Thyroid gland (tissue), 4 donors: ENCODE data around the gene ATP5F1C. TPM values are rescaled to one million over a fixed set of nuclear protein-coding genes. Genes with fewer than 3 reads are reported as not detected.
A peak's percentile ranks its signal among the peaks of the same experiment; 100 is the strongest.

Experiments used
- DNase-seq, 2 donors: peaks; one replicate each; pipeline ENCODE4 v3.0.0-alpha.2; 2019
- H3K27ac ChIP-seq, 3 donors: fragments of 200-600 bp; sonication (generic); 1 replicate in 2 of 3; 2 replicates in 1 of 3; pipeline ENCODE4 v1.5.1; 2016 to 2019; ENCODE audit warnings: mild to moderate bottlenecking in 1 of 3, moderate library complexity in 1 of 3
- H3K27me3 ChIP-seq: fragments of 200-600 bp; sonication (generic); one replicate; pipeline ENCODE4 v1.5.1; 2019
- H3K36me3 ChIP-seq, 2 donors: fragments of 200-600 bp; sonication (generic); one replicate each; pipeline ENCODE4 v1.5.1; 2016 to 2019
- H3K4me1 ChIP-seq, 2 donors: fragments of 200-600 bp; sonication (generic); one replicate each; pipeline ENCODE4 v1.5.1; 2017 to 2019
- H3K4me3 ChIP-seq, 3 donors: fragments of 200-600 bp; sonication (generic); replicated peaks in 1 of 3; 1 replicate in 2 of 3; 2 replicates in 1 of 3; pipeline ENCODE4 v1.5.1; 2016; ENCODE audit warnings: mild to moderate bottlenecking in 1 of 3
- H3K9me3 ChIP-seq: fragments of 200-600 bp; sonication (generic); one replicate; pipeline ENCODE4 v1.5.1; 2017
- CTCF ChIP-seq, 6 experiments: fragments of 200-600 bp in 3 of 6; fragments of 450-650 bp in 3 of 6; sonication (generic) in 3 of 6; IDR thresholded peaks; one replicate each; pipeline ENCODE4 v1.5.1; 2016 to 2019; ENCODE audit warnings: antibody characterized with exemption in 6 of 6, mild to moderate bottlenecking in 2 of 6, inconsistent platforms in 1 of 6, moderate library complexity in 1 of 6
- POLR2A ChIP-seq, 2 donors: fragments of 450-650 bp; IDR thresholded peaks; one replicate each; pipeline ENCODE4 v1.6.1; 2017; ENCODE audit warnings: antibody characterized with exemption in 2 of 2, mild to moderate bottlenecking in 2 of 2, moderate library complexity in 1 of 2
- WGBS, 2 donors: methylation state at CpG; one replicate each; pipeline ENCODE4 v1.1.5; 2017; 5-methylcytosine and 5-hydroxymethylcytosine counted together
- intact Hi-C: fragments of 100-400 bp; cut with DNase I; formaldehyde crosslinking; loops from one replicate; pipeline ENCODE4 v1.15.1; 2023
- total RNA-seq, 4 donors: library from RNA; depleted of rRNA; stranded (reverse); fragments of >200 nt; gene quantifications; one replicate each; pipeline ENCODE4 v1.2.3, GENCODE V29; 2016

ATP5F1C gene
- total RNA-seq, 4 donors from 2014 or later, result 279 to 417 (median 352) TPM

- Histone ChIP-seq H3K36me3 (peaks cover 24 to 28% of the 10 kb centered on the region in 2 donors), H3K4me1 (no peaks in the 10 kb centered on the region)
- intact Hi-C loops, result no loop called here
Observed at GRCh38 chr10:7752251-7752650, 35.7 kb upstream of the ATP5F1C start.

DNA sequence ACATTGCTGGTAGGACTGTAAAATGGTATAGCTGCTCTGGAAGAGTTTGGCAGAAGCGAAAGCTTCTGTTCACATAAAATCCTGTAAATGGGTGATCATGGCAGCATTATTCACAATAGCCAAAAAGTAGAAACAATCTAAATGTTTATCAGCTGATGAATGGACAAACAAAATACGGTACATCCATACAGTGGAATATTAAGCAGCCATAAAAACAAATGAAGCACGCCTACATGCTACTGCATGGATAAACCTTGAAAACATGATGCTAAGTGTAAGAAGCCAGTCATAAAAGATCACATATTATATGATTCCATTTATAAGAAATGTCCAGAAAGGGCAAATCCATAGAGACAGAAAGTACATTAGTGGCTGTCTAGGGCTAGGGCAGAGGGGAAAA is 32.9 kb upstream of the ATP5F1C start:
- Histone ChIP-seq H3K4me1 (no peaks in the 10 kb centered on the region), H3K27me3 (no peaks in the 10 kb centered on the region), H3K4me3 (no peak overlapping the region), H3K9me3 (no peaks in the 10 kb centered on the region), H3K27ac (no peak overlapping the region), H3K36me3 (peaks cover 40 to 41% of the 10 kb centered on the region in 2 donors)
- intact Hi-C loops, result no loop called here
- DNase-seq, result no peak
- WGBS, 2 donors, result 99 to 100% methylated on average over 3 of the region's 3 CpGs
- TF ChIP-seq CTCF (IDR thresholded peaks at IDR 0.05) (no peak), POLR2A (IDR thresholded peaks at IDR 0.05) (no peak)

More at GRCh38 chr10:7752251-7752650, 35.7 kb upstream of the ATP5F1C start:
- H3K4me3 ChIP-seq, result no peak overlapping the region
- H3K27me3 ChIP-seq, result no peaks in the 10 kb centered on the region
- TF ChIP-seq POLR2A (IDR thresholded peaks at IDR 0.05) (no peak), CTCF (IDR thresholded peaks at IDR 0.05) (no peak)
- no peak for DNase-seq
- no peaks in the 10 kb centered on the region for H3K9me3 ChIP-seq
- no peak overlapping the region for H3K27ac ChIP-seq
- WGBS, 2 donors, result 94 to 95% methylated on average over 6 of the region's 6 CpGs

DNA sequence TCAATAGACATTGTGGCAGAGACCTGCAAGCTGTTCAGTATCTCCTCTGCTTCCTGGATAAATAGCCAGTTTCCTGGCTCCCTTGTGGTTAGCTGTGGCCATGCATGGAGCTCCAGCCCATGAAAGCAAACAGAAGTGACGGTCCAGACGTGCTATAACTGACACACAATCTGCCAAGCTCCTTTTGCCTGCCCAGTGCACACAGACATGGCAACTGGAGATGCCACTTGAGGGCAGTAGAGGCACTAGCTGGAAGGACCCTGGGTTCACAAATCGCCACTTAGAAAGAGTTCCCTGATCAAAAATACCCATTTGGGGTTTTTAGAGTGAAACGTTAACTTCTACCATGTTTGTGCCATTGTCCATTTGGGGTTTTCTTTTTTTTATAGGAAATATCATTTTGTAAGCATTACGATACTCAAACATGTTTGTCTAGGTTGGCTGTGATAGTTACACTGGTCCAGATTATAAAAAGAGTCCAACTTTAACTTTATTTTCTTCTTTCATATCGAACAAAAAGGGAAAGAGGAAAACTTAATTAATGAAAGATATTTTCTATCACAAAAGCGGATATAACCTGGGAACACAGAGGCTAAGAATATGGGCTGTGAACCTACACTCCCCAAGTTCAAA is 31.5 kb upstream of the ATP5F1C start:
- 78 to 80% methylated on average over 7 of the region's 7 CpGs for WGBS, 2 donors
- no peaks in the 10 kb centered on the region for H3K4me1 ChIP-seq
- no peak for TF ChIP-seq POLR2A (IDR thresholded peaks at IDR 0.05)
- TF ChIP-seq CTCF (IDR thresholded peaks at IDR 0.05), result peak in 3 of 6 experiments; percentile 30 to 44 (median 34)
- H3K36me3 ChIP-seq, result peaks cover 53 to 54% of the 10 kb centered on the region in 2 donors
- no peaks in the 10 kb centered on the region for H3K9me3 ChIP-seq
- DNase-seq, result peak; percentile 27
- H3K27me3 ChIP-seq, result no peaks in the 10 kb centered on the region
- intact Hi-C loops, result no loop called here
- no peak overlapping the region for H3K27ac ChIP-seq
- no peak overlapping the region for H3K4me3 ChIP-seq

GRCh38 chr10:7763929-7764328 is 24.0 kb upstream of the ATP5F1C start:
- H3K4me3 ChIP-seq, result no peak overlapping the region
- no peak for DNase-seq
- no peaks in the 10 kb centered on the region for H3K4me1 ChIP-seq
- WGBS, 2 donors, result 83% methylated on average over 5 of the region's 5 CpGs
- no peaks in the 10 kb centered on the region for H3K27me3 ChIP-seq
- no peak for TF ChIP-seq CTCF (IDR thresholded peaks at IDR 0.05)
- no peak for TF ChIP-seq POLR2A (IDR thresholded peaks at IDR 0.05)
- H3K27ac ChIP-seq, result no peak overlapping the region
- H3K9me3 ChIP-seq, result no peaks in the 10 kb centered on the region
- peaks cover 61 to 77% of the 10 kb centered on the region in 2 donors for H3K36me3 ChIP-seq
- intact Hi-C loops, result no loop called here

DNA sequence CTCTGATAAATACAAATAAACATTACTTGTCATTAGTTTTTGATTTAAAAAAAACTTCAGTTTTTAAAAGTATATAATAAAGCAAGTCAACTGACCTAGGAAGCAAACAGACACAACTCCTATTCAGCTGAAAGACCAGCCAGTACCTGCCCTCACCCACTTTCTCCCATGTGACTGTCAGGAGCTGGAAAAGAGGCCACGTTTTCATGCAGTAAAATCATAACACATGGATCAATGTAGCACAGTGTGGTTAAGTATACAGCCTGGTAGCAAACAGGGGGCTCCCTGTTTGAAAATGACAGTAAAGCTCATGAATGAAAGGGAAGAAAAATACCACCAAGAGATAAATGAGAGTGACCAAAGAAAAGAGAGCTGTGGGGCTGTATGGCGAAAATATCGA is 21.7 kb upstream of the ATP5F1C start:
- Histone ChIP-seq H3K27me3 (no peaks in the 10 kb centered on the region), H3K36me3 (peaks cover 46 to 63% of the 10 kb centered on the region in 2 donors), H3K4me1 (no peaks in the 10 kb centered on the region), H3K4me3 (no peak overlapping the region), H3K9me3 (no peaks in the 10 kb centered on the region), H3K27ac (no peak overlapping the region)
- DNase-seq, result no peak
- no peak for TF ChIP-seq POLR2A (IDR thresholded peaks at IDR 0.05)
- TF ChIP-seq CTCF (IDR thresholded peaks at IDR 0.05), result no peak
- intact Hi-C loops, result no loop called here
- WGBS, 2 donors, result 85 to 92% methylated on average over 3 of the region's 3 CpGs
